CD4-positive, alpha-beta T cell treated with Interleukin-4 for 4 hours (primary cell): ENCODE measurements around the gene MYPOP.
A peak's percentile ranks its signal among the peaks of the same experiment; 100 is the strongest.
"Not testable (repeated sequence)": the region's sequence is repeated elsewhere in the genome, so short reads cannot be mapped to it uniquely, and the experiment has no call there.

Experiments used
- DNase-seq: peaks from one replicate; pipeline ENCODE4 v3.0.0-alpha.2; 2020

Gene MYPOP

GRCh38 chr19:45882652-45883585 lies 19.5 kb downstream of the MYPOP start:
- DNase-seq: peak; percentile 76

GRCh38 chr19:45881909-45882528 lies 20.4 kb downstream of the MYPOP start:
- DNase-seq: no peak

- no peak for DNase-seq
Measured at GRCh38 chr19:45881082-45881908, 21.1 kb downstream of the MYPOP start.

DNA sequence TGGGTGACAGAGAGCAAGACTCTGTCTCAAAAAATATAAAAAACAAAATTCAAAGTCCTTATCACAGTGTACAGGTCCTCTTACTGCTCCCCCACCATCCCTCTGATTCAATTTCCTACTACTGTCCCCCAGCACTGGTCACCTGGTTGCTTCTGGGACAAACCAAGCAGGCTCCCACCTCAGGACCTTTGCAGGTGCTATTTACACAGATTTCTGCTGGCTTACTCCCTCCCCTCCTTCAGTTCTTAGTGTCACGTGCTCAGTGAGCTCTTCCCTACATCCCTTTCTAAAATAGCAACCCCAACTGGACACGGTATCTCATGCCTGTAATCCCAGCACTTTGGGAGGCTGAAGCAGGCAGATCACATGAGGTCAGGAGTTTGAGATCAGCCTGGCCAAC lies 22.4 kb downstream of the MYPOP start:
- no peak for DNase-seq

GRCh38 chr19:45879055-45879454 lies 23.4 kb downstream of the MYPOP start:
- no peak for DNase-seq

- DNase-seq: no peak
Measured at GRCh38 chr19:45878043-45878794, 24.2 kb downstream of the MYPOP start.

GRCh38 chr19:45876411-45877197 lies 25.8 kb downstream of the MYPOP start:
- DNase-seq: no peak

- DNase-seq: no peak
Measured at GRCh38 chr19:45876161-45876410, 26.3 kb downstream of the MYPOP start.

DNA sequence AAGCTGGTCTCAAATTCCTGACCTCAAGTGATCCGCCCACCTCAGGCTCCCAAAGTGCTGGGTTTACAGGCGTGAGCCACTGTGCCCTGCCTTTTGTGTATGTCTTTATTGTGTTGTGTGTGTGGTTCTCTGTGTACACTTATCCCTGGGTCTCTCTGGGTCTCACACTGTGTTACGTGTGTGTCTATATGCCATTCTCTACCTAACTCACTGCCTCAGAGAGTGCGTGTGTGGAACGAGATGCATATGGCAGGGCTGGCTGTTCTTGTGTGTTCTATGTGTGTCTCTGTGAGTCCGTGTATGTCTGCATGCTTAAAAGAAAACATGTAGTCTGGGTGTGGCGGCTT lies 27.8 kb downstream of the MYPOP start:
- DNase-seq: no peak

GRCh38 chr19:45873219-45873772 lies 29.1 kb downstream of the MYPOP start:
- DNase-seq: no peak

DNA sequence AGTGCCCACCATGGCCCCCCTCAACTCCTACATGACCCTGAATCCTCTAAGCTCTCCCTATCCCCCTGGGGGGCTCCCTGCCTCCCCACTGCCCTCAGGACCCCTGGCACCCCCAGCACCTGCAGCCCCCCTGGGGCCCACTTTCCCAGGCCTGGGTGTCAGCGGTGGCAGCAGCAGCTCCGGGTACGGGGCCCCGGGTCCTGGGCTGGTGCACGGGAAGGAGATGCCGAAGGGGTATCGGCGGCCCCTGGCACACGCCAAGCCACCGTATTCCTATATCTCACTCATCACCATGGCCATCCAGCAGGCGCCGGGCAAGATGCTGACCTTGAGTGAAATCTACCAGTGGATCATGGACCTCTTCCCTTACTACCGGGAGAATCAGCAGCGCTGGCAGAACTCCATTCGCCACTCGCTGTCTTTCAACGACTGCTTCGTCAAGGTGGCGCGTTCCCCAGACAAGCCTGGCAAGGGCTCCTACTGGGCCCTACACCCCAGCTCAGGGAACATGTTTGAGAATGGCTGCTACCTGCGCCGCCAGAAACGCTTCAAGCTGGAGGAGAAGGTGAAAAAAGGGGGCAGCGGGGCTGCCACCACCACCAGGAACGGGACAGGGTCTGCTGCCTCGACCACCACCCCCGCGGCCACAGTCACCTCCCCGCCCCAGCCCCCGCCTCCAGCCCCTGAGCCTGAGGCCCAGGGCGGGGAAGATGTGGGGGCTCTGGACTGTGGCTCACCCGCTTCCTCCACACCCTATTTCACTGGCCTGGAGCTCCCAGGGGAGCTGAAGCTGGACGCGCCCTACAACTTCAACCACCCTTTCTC lies 30.1 kb downstream of the MYPOP start:
- DNase-seq: no peak

DNA sequence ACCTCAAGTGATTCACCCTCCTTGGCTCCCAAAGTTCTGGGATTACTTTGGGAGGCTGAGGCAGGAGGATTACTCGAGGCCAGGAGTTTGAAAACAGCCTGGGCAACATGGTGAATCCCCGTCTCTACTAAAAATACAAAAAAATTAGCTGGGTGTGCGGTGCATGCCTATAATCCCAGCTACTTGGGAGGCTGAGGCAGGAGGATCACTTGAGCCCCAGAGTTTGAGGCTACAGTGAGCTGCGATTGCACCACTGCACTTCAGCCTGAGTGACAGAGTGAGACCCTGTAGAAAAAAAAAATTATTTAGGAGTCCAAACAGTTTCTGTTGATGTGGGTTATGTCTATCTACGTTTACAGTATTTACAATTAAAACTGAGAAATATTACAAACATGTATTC lies 31.6 kb downstream of the MYPOP start:
- DNase-seq: no peak

DNA sequence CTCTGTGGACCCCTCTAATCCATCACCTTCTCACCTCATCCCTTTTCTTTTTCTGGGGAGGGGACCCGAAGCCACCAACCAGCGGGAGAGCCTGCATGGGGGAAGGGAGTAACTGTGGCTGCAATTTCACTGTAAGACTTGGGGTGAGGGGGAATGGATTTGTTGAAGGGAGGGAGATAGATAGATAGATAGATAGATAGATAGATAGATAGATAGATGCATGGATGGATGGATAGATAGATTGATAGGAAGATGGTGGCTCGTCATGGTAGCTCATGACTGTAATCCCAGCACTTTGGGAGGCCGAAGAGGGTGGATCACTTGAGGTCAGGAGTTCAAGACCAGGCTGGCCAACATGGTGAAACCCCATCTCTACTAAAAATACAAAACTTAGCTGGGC lies 35.2 kb downstream of the MYPOP start:
- not testable (repeated sequence) for DNase-seq

DNA sequence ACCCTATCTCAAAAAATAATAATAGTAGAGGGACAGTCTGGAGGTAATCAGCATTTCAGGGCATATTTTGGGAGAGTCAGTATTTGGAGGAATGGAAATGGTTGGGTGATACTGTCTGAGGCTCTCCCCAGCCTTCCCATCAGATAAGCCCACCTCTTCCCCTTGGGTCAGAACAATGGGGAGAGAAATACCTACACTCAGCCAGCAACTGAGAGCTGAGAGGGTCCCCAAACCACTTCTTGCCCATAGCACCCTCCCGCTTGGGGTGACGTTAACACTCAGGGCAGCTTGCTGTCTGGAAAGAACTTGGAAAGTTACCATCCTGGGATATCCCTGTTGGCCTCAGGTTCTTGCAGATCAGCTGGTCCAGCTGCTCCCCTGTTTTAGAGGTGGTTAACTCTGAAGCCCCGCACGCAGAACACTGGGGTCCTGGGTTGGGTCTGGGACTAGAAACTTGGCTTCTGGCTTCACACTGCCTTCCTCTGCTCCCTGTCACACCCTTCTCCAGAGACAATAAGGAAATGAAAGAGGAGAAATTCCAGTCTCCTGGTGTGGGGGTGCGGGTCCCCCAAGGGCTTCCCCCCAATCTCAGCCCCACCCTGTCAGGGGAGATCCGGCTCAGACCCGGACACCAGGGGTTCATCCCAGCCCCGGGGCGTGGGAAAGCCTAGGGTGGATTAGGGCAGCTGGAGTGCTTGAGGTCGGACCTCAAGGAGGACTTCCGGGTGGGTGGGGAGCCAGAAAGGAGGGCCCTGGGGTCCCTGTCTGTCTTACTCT lies 35.8 kb downstream of the MYPOP start:
- DNase-seq: no peak

DNA sequence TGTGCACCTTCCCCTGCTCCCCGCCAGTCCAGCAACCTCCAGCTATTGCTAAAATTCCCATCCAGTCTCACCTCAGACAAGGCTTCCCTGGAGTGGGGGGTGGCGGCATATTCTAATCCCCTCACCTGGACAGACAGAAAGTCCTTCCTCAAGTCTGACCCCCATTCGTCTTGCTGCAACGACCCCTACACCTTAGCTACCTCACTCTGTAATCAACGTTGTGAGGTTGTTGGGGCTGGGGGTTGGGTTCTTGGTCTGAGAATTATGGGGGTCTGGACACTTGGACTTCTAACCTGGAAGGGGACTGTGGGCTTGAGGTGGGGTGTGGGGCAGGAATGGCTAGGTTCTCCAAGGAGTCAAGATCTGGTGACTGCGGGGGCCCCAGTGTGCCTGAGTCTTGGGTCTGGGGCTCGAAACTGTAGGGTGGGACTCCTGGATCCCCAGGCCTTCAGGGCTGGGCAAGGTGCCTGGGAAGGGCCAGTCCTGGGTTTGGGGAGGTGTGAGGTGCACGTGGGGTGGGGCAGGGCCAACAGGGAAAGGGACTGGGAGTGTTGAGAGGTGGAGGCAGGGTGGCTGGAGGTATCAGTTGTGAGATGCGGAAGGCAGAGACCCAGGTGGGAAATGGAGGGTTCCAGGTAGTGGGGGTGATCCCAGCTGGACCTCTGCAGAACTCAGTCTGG lies 37.0 kb downstream of the MYPOP start:
- DNase-seq: no peak

- no peak for DNase-seq
Measured at GRCh38 chr19:45864629-45865082, 37.8 kb downstream of the MYPOP start.

- DNase-seq: peak; percentile 29
Measured at GRCh38 chr19:45863840-45864628, 38.4 kb downstream of the MYPOP start, which contains the start of gene FOXA3. Gene FOXA3, plus strand, starts transcription at chr19:45864326. Its CDS starts 131 bp downstream, at chr19:45864457.

GRCh38 chr19:45863335-45863839 lies 39.0 kb downstream of the MYPOP start:
- no peak for DNase-seq
